GM12873 (cell line): ENCODE measurements around the gene CSNK1A1.

ENCODE experiments used
- TF ChIP-seq, protein P1 (sequence below): IDR thresholded peaks from 2 replicates; pipeline ENCODE4 v1.5.1; 2012; ENCODE audit warnings: low read depth, mild to moderate bottlenecking, moderate library complexity, low read length, control low read depth; ENCODE audit not compliant: insufficient read depth; ENCODE audit errors: missing control alignments

Gene CSNK1A1

DNA sequence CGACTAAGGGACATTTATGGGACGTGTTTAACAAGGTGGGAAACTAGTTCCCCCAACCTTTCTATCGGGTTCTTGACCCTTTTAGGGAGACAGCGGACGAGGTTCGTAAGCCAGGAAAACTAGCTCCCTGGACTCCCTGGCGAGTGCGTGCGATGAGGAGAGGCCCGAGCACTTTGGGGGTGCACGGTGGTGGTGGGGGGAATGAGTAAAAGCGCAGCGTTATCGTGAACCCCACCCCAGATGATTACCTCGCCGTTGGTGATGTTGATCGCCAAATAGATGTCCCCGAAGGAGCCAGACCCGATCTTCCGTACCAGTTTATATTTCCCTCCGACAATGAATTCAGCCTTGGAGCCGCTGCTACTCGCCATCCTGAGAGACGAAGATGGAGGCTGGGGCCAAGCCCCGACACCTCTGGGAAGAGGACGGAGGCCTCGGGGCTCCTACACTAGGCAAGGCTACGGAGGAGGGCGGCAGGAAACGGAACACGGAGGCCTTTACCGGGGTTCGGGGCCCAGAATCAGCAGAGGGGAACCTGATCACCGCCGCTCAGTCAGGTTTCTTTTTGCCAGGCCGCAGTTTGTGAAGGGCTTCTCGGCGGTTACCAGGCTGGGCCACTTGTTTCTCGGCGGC, 529 bp downstream of the CSNK1A1 start:
- TF ChIP-seq, protein P1, sequence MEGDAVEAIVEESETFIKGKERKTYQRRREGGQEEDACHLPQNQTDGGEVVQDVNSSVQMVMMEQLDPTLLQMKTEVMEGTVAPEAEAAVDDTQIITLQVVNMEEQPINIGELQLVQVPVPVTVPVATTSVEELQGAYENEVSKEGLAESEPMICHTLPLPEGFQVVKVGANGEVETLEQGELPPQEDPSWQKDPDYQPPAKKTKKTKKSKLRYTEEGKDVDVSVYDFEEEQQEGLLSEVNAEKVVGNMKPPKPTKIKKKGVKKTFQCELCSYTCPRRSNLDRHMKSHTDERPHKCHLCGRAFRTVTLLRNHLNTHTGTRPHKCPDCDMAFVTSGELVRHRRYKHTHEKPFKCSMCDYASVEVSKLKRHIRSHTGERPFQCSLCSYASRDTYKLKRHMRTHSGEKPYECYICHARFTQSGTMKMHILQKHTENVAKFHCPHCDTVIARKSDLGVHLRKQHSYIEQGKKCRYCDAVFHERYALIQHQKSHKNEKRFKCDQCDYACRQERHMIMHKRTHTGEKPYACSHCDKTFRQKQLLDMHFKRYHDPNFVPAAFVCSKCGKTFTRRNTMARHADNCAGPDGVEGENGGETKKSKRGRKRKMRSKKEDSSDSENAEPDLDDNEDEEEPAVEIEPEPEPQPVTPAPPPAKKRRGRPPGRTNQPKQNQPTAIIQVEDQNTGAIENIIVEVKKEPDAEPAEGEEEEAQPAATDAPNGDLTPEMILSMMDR = no peak

DNA sequence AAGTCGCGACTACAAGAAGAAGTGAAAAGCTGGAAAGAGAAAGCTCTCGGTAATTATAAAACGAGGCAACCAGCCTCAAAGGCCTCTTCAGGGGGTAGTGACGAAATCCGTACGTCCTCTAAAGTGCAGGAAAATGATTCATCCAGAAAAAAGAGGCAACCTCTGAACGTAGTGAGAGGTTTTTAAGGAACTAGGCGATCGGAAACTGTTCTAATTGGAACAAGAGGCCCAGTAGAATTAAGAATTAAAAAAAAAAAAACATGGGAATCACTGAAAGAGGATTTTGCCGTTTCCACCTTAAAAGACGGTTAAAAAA, 1.0 kb downstream of the CSNK1A1 start:
- TF ChIP-seq, protein P1 = no peak

DNA sequence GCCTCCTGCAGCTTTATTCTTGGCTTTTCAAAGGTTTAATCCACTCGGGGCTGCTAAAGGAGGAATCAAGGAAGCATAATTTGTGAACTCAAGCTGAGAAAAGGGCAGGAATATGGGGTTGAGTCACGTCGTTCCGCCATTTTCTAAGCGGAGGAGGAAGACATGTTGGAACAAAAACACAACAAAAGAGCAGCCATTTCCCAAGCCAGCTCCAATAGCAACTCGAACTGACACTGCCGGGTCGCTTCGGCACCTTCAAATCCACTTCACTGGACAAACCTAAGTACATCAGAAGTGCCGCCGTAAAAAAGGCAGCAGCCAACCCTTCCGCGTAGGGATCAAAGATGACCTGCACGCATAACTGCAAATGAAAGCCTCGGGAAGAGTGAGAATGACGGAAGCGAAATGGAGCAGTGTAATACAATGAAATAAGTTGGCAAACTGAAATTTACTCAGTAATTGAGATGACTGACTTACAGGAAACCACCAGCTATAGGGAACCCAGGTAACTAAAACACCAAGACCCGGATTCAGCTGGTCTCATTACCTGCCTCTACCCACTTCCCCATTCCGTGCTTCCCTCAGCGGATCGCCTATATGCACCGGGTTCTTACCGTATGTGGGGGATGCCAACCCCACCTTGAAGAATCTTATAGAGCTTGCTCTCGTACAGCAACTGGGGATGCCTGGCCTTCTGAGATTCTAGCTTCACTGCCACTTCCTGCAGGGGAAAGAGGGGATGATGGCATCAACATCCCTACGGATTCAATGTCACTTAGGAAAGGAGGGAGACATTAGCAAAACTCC, 1.6 kb downstream of the CSNK1A1 start:
- TF ChIP-seq, protein P1 = no peak

DNA sequence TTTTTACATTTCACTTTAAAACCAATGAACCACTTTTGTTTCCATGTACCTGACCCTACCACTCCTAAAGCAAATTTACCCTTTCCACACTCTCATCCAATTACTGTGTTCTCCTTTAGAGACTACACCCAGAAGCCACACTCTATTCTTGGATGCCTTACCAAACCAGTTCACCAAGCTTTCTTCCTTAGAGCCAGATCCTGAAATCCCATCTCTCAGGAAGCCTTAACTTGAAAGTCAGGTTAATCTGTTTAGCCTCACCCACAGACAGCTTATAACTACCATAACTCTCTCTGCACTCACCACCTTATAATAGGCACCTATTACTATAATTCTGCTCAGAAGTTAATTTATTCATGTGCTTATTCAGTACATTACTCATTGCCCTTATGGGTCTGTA, 4.3 kb downstream of the CSNK1A1 start:
- TF ChIP-seq, protein P1 = no peak

DNA sequence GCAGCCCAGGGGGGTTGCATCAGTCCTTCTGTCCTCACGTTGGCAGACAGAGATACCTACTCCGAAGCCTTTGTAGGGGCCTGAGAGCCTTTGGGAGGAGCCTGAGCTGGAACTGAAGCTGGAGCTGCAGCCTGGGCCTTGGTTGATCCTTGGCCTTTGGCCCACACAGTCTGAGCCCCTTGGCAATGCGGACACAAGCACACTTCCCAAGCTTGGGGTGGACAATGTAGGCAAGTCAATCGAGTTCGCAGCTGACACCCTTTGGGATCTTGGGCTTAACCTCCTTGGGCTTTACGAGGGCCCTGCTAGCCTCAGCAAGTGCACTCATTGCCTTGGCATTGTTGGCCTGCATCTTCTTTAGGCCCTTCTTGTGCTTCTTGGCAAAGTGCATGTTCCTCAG, 5.9 kb downstream of the CSNK1A1 start:
- TF ChIP-seq, protein P1 = no peak

DNA sequence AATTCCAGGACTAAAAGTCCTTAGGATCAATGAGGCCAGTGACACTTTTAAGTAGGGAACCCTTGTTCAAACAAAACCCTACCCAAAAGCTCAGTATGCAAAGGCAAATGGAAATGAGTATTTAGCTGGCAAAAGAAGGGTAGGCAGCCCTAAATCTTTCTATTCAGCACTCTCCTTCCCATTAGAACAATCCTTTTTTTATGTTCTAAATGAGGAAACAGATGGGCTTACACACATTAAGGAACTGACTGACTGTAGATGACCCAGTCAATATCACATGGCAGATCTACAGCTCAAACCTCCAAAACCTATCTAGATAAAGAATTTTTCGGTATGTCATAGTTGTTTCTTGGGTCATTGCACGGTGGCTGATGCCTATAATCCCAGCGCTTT, 7.2 kb downstream of the CSNK1A1 start:
- TF ChIP-seq, protein P1 = no peak

DNA sequence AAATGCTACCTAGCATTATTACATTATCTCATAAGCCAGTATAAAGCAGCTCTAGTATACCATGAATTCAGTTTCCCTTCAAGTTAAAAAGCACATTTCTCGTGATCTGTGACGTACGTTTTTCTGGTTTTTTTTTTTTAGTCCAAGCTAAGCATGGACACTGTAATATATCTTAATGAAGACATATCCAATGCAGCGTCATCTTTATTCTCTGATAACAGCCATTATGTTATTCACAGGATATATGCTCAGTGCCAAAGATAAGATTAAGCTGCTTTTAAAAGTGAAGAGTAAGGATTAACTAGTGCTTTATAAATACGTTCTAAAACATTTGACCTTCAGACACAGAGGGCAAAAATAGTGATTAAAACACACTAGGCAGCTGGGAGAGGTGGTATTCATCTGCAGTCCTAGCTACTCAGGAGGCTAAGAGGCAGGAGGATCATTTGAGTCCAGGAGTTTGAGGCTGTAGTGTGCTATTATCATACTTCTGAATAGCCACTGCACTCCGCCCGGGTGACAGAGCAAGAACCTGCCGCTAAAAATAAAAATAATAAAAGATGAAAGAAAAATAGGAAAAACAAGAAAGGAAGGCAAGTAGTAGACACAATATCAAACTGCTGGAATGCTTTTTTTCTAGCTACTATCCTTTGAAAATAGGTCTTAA, 7.7 kb downstream of the CSNK1A1 start:
- TF ChIP-seq, protein P1 = no peak
